ENCODE results near the gene XPO4.

The XPO4 gene

GRCh38 chr13:20847296-20847695 is 55.2 kb downstream of the XPO4 start:
- Histone ChIP-seq H3K36me3 (ENCODE audit: control insufficient read depth, insufficient read depth, low read length) (no peaks in the 10 kb centered on the region), H3K9ac (ENCODE audit: low read length) (no peak overlapping the region), H3K4me1 (ENCODE audit: control insufficient read depth, insufficient read depth, low read length) (peaks cover 7% of the 10 kb centered on the region), H3K4me3 (ENCODE audit: low read length) (no peak overlapping the region), H3K27me3 (ENCODE audit: control insufficient read depth, insufficient read depth, low read length) (no peaks in the 10 kb centered on the region), H3K9me3 (ENCODE audit: control insufficient read depth, low read length) (no peaks in the 10 kb centered on the region)

GRCh38 chr13:20843166-20843565 is 59.4 kb downstream of the XPO4 start:
- Histone ChIP-seq H3K4me1 (ENCODE audit: control insufficient read depth, insufficient read depth, low read length) (peaks cover 7% of the 10 kb centered on the region), H3K4me3 (ENCODE audit: low read length) (no peak overlapping the region), H3K9me3 (ENCODE audit: control insufficient read depth, low read length) (no peaks in the 10 kb centered on the region), H3K36me3 (ENCODE audit: control insufficient read depth, insufficient read depth, low read length) (no peaks in the 10 kb centered on the region), H3K27me3 (ENCODE audit: control insufficient read depth, insufficient read depth, low read length) (no peaks in the 10 kb centered on the region), H3K9ac (ENCODE audit: low read length) (no peak overlapping the region)

- Histone ChIP-seq H3K9me3 (ENCODE audit: control insufficient read depth, low read length) (no peaks in the 10 kb centered on the region), H3K4me1 (ENCODE audit: control insufficient read depth, insufficient read depth, low read length) (no peaks in the 10 kb centered on the region), H3K4me3 (ENCODE audit: low read length) (no peak overlapping the region), H3K27me3 (ENCODE audit: control insufficient read depth, insufficient read depth, low read length) (no peaks in the 10 kb centered on the region), H3K9ac (ENCODE audit: low read length) (no peak overlapping the region), H3K36me3 (ENCODE audit: control insufficient read depth, insufficient read depth, low read length) (no peaks in the 10 kb centered on the region)
Measured at GRCh38 chr13:20840568-20840967, 62.0 kb downstream of the XPO4 start.

- Histone ChIP-seq H3K27me3 (ENCODE audit: control insufficient read depth, insufficient read depth, low read length) (no peaks in the 10 kb centered on the region), H3K36me3 (ENCODE audit: control insufficient read depth, insufficient read depth, low read length) (no peaks in the 10 kb centered on the region), H3K4me3 (ENCODE audit: low read length) (no peak overlapping the region), H3K9ac (ENCODE audit: low read length) (no peak overlapping the region), H3K9me3 (ENCODE audit: control insufficient read depth, low read length) (no peaks in the 10 kb centered on the region), H3K4me1 (ENCODE audit: control insufficient read depth, insufficient read depth, low read length) (no peaks in the 10 kb centered on the region)
Measured at GRCh38 chr13:20833900-20834679, 68.5 kb downstream of the XPO4 start.

GRCh38 chr13:20832861-20833260 is 69.7 kb downstream of the XPO4 start:
- Histone ChIP-seq H3K4me1 (ENCODE audit: control insufficient read depth, insufficient read depth, low read length) (no peaks in the 10 kb centered on the region), H3K9me3 (ENCODE audit: control insufficient read depth, low read length) (no peaks in the 10 kb centered on the region), H3K36me3 (ENCODE audit: control insufficient read depth, insufficient read depth, low read length) (no peaks in the 10 kb centered on the region), H3K4me3 (ENCODE audit: low read length) (no peak overlapping the region), H3K27me3 (ENCODE audit: control insufficient read depth, insufficient read depth, low read length) (no peaks in the 10 kb centered on the region), H3K9ac (ENCODE audit: low read length) (no peak overlapping the region)

GRCh38 chr13:20831933-20832332 is 70.6 kb downstream of the XPO4 start:
- H3K4me3 ChIP-seq (ENCODE audit: low read length) = no peak overlapping the region
- H3K9me3 ChIP-seq (ENCODE audit: control insufficient read depth, low read length) = no peaks in the 10 kb centered on the region
- H3K27me3 ChIP-seq (ENCODE audit: control insufficient read depth, insufficient read depth, low read length) = no peaks in the 10 kb centered on the region
- H3K4me1 ChIP-seq (ENCODE audit: control insufficient read depth, insufficient read depth, low read length) = no peaks in the 10 kb centered on the region
- H3K36me3 ChIP-seq (ENCODE audit: control insufficient read depth, insufficient read depth, low read length) = no peaks in the 10 kb centered on the region
- H3K9ac ChIP-seq (ENCODE audit: low read length) = no peak overlapping the region

- Histone ChIP-seq H3K9ac (ENCODE audit: low read length) (no peak overlapping the region), H3K4me3 (ENCODE audit: low read length) (no peak overlapping the region), H3K9me3 (ENCODE audit: control insufficient read depth, low read length) (no peaks in the 10 kb centered on the region), H3K27me3 (ENCODE audit: control insufficient read depth, insufficient read depth, low read length) (no peaks in the 10 kb centered on the region), H3K36me3 (ENCODE audit: control insufficient read depth, insufficient read depth, low read length) (no peaks in the 10 kb centered on the region), H3K4me1 (ENCODE audit: control insufficient read depth, insufficient read depth, low read length) (no peaks in the 10 kb centered on the region)
Measured at GRCh38 chr13:20831254-20831653, 71.3 kb downstream of the XPO4 start.

GRCh38 chr13:20828539-20829364 is 73.8 kb downstream of the XPO4 start:
- peak overlapping the region; percentile 63 for H3K9ac ChIP-seq (ENCODE audit: low read length)
- H3K9me3 ChIP-seq (ENCODE audit: control insufficient read depth, low read length) = no peaks in the 10 kb centered on the region
- H3K4me1 ChIP-seq (ENCODE audit: control insufficient read depth, insufficient read depth, low read length) = no peaks in the 10 kb centered on the region
- H3K4me3 ChIP-seq (ENCODE audit: low read length) = no peak overlapping the region
- no peaks in the 10 kb centered on the region for H3K36me3 ChIP-seq (ENCODE audit: control insufficient read depth, insufficient read depth, low read length)
- H3K27me3 ChIP-seq (ENCODE audit: control insufficient read depth, insufficient read depth, low read length) = no peaks in the 10 kb centered on the region

- Histone ChIP-seq H3K36me3 (ENCODE audit: control insufficient read depth, insufficient read depth, low read length) (no peaks in the 10 kb centered on the region), H3K4me1 (ENCODE audit: control insufficient read depth, insufficient read depth, low read length) (no peaks in the 10 kb centered on the region), H3K9ac (ENCODE audit: low read length) (no peak overlapping the region)
Measured at GRCh38 chr13:20826843-20827560, 75.5 kb downstream of the XPO4 start.

GRCh38 chr13:20826301-20826700 is 76.2 kb downstream of the XPO4 start:
- no peaks in the 10 kb centered on the region for H3K9me3 ChIP-seq (ENCODE audit: control insufficient read depth, low read length)
- H3K4me3 ChIP-seq (ENCODE audit: low read length) = no peak overlapping the region
- H3K9ac ChIP-seq (ENCODE audit: low read length) = no peak overlapping the region
- H3K36me3 ChIP-seq (ENCODE audit: control insufficient read depth, insufficient read depth, low read length) = no peaks in the 10 kb centered on the region
- no peaks in the 10 kb centered on the region for H3K4me1 ChIP-seq (ENCODE audit: control insufficient read depth, insufficient read depth, low read length)
- no peaks in the 10 kb centered on the region for H3K27me3 ChIP-seq (ENCODE audit: control insufficient read depth, insufficient read depth, low read length)

More at GRCh38 chr13:20826843-20827560, 75.5 kb downstream of the XPO4 start:
- Histone ChIP-seq H3K4me3 (ENCODE audit: low read length) (no peak overlapping the region), H3K27me3 (ENCODE audit: control insufficient read depth, insufficient read depth, low read length) (no peaks in the 10 kb centered on the region), H3K9me3 (ENCODE audit: control insufficient read depth, low read length) (no peaks in the 10 kb centered on the region)

- H3K9me3 ChIP-seq (ENCODE audit: control insufficient read depth, low read length) = no peaks in the 10 kb centered on the region
- H3K27me3 ChIP-seq (ENCODE audit: control insufficient read depth, insufficient read depth, low read length) = no peaks in the 10 kb centered on the region
- H3K4me3 ChIP-seq (ENCODE audit: low read length) = no peak overlapping the region
- no peaks in the 10 kb centered on the region for H3K36me3 ChIP-seq (ENCODE audit: control insufficient read depth, insufficient read depth, low read length)
- no peak overlapping the region for H3K9ac ChIP-seq (ENCODE audit: low read length)
- H3K4me1 ChIP-seq (ENCODE audit: control insufficient read depth, insufficient read depth, low read length) = no peaks in the 10 kb centered on the region
Measured at GRCh38 chr13:20825477-20825875, 77.1 kb downstream of the XPO4 start.

Measured in mucosa of stomach (tissue), 1 donor.